AG08395 (cell line): ENCODE measurements around the gene DNAJC18.
A peak's percentile ranks its signal among the peaks of the same experiment; 100 is the strongest.
"Not testable (repeated sequence)": the region's sequence is repeated elsewhere in the genome, so short reads cannot be mapped to it uniquely, and the experiment has no call there.

Source experiments
- DNase-seq: peaks from one replicate; pipeline ENCODE4 v3.0.0; 2012; ENCODE audit warnings: mixed read lengths, low spot score

Gene DNAJC18

DNA sequence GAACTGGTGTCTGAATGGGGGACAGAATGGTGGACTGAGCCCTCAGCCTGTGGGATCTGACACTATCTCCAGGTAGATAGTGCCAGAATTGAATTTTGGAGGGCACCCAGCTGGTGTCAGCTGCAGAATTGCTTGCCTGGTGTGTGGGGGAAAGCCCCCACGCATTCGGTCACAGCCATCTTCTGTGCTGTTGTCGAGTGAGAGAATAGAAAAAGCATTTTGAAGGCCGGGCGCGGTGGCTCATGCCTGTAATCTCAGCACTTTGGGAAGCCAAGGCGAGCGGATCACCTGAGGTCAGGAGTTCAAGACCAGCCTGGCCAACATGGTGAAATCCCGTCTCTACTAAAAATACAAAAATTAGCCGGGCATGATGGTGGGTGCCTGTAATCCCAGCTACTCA, 52.4 kb downstream of the DNAJC18 start:
- DNase-seq, result not testable (repeated sequence)

GRCh38 chr5:139386050-139386438, 53.3 kb downstream of the DNAJC18 start:
- no peak for DNase-seq

DNA sequence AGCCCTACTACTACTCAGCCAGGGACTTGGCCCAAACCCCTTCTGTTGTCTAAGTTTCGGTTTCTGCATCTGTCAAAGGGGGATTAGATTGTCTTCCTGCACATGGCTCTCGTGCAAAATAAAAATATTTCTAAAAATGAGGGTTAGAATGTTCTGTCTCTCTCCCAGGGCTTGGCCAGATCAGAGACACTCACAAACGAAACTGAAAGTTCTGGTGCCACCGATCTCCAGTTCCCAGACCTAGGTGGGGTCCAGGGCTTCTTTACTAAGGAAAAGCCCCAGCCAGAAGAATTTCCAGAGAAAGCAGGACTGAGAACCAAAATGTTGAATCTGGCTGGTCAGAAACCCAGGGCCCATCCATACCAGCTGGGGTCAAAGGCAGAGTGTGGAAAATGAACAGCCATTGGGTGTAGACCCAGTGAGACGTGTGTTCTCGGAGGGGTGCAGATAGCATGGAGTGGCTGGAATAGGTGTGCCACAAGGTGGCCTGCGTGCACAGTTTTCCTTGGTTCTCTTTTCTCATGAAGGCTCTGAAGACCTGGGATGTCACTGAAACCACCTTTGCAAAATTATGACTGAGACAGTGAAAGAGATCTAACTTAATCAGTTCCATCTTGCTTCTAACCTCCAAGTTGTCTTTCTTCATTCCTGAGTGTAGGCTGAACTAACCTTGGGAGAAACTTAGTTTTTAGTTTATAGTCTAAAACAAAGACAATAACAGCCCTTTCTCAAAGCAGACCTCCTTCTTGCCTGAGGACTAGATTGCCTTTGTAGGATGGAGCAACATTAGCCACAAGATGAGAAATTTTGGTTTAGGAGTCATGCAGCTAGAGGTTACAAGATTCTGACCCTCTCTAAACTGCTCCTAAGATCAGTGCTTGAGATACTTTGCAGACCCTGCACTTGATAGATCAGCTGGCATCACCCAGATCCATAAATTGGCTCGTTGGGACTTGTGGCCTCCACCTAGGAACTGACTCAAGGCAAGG, 54.0 kb downstream of the DNAJC18 start:
- peak; percentile 61 for DNase-seq

GRCh38 chr5:139384591-139385051, 54.7 kb downstream of the DNAJC18 start:
- DNase-seq, result no peak

- DNase-seq, result no peak
Observed at GRCh38 chr5:139383993-139384590, 55.2 kb downstream of the DNAJC18 start.

DNA sequence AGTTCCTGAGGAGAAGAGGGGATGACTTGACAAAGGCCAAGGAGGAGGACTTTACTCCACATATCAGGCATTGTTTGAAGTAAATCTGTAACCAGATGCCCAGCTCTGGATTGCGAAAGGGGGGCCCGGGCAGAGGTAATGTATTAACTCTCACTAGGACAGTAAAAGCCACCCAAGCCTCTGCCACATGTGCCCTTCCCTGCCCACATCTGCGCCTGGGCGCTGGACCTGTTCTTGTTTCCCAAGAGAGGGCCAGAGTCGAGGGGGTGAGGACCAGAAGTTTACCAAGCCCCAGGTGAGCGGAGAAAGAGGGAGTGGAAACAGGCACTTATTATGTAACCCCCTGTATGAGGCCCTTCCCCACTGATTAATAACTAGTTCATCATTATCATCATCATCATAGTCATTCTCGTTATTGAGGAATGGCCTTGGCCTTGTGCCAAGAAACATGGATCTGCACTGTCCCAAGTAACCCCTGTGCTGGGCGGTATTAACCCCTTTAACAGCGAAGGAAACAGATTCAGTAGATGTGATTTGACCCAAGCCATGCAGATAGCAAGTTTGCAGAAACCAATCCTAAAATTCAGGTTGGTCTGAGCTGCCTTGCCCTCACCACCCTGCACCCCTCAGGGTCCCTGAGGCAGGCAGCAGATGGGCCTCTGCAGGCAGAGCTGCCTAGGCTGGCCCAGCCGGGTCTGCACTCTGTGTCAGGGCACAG, 55.9 kb downstream of the DNAJC18 start, which contains the start of gene SLC23A1:
SLC23A1 (minus strand) TSS at position 23 of the 718 bp plus-strand sequence. CDS start 44 bp downstream, outside the sequence.
- no peak for DNase-seq

- DNase-seq, result no peak
Observed at GRCh38 chr5:139382807-139383206, 56.5 kb downstream of the DNAJC18 start.

GRCh38 chr5:139381837-139382761, 57.2 kb downstream of the DNAJC18 start:
- no peak for DNase-seq

DNA sequence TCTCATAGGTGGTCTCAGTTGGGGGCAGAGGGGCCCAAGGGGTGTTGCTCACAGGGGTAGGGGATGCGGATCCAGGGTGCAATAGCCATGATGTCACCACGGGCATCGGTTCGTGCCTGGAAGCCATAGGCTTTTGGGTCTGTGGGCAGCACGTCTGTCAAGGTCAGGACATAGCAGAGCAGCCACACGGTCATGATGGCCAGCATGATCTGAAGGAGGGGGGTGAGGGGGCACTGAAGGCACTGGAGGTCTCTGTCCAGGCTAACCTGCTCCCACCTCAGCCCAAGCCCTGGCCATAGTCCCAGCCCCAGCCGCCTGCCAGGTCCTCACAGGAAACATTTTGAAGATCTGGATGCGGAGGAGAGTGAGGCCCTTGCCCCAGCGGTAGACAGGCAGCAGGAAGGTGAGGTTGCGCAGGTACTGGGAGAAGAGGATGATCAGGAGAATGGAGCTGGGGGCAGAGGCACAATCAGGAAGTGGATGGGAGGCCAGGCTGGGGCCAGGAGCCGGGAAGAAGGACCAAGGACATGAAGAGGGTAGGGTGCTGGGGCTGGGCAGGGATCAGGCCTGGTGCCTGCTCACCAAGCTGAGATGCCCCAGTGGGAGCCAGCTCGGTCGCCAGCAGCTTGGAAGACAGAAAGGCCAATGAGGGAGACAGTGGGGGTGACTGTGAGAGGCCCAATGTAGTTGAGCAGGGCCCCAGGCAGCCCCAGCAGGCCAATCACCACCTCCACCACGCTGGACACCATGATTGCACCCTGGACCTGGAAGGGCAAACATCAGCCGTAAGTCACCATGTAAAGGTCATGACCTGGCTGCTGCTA, 59.5 kb downstream of the DNAJC18 start:
- peak; percentile 0 for DNase-seq

- no peak for DNase-seq
Observed at GRCh38 chr5:139378941-139379361, 60.4 kb downstream of the DNAJC18 start.

DNA sequence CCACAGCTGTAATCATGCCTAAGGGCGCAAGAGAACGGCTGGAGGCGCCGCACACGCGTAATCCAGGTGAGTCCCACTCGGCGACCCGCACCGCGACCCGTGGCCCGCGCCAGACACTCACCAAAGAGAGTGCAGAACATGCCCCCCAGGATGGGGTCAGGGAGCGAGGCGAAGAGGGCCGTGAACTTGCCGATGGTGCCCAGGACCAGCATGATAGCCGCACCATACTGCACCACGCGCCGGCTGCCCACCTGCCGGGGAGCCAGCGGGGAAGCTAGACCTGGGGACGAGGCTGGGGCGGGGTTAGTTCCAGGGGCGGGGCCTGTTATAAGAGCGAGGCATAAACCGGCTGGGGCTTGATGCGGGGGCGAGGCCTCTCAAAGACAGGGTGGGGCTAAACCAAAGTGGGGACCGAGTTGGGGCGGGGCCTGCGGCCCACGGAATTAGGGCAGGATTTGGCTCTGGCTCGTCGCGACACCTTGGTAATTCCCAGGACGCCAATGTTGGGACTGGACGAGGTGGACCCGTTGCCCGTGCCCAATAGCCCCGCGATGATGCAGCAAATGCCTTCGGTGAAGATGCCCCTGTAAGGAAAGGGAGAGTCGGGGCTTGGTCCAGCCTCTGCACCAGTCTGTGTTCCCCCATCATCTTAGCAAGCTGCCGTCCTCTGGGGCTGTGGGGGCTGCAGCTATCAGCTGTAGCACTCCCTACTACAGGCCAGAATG, 61.1 kb downstream of the DNAJC18 start:
- no peak for DNase-seq

DNA sequence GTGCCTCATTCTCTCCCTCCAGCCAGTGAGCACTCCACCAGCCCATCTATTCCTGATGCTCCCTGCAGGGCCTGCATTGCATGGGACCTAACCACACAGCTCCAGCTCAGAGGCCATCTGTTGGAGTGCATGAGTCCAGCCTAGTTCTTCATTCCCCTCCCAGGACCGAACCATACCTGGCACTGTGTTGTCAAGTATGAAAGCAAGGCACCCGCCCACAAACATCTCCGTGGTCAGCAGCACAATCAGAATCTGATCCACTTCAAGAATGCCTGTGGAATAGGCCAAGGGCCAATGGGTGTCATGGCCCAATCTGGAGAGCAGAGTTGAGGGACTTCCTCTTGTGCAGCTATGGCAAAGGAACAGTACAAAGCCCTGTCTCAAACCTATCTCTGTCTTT, 62.1 kb downstream of the DNAJC18 start:
- no peak for DNase-seq

- DNase-seq, result no peak
Observed at GRCh38 chr5:139376364-139376763, 63.0 kb downstream of the DNAJC18 start.

- no peak for DNase-seq
Observed at GRCh38 chr5:139374909-139375308, 64.4 kb downstream of the DNAJC18 start.

GRCh38 chr5:139371482-139372435, 67.6 kb downstream of the DNAJC18 start:
- no peak for DNase-seq

DNA sequence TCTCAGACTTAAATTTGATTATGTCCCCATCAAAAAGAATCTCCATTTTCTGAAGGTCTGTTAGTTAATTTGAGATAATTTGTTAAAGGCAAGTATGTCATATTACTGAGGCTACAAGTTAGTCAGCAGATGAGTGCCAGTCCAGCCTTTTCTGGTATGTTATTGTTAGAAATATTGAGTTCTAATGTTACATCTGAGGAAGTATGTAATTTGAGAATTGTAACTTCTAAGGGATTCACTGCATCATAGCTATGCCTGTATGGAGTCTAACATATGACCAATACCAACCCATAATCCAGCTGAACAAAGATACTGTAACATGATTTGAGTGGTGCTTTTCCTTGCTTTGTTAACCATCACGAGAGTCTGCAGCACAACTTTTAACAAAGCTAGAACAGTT, 70.1 kb downstream of the DNAJC18 start:
- DNase-seq, result no peak

DNA sequence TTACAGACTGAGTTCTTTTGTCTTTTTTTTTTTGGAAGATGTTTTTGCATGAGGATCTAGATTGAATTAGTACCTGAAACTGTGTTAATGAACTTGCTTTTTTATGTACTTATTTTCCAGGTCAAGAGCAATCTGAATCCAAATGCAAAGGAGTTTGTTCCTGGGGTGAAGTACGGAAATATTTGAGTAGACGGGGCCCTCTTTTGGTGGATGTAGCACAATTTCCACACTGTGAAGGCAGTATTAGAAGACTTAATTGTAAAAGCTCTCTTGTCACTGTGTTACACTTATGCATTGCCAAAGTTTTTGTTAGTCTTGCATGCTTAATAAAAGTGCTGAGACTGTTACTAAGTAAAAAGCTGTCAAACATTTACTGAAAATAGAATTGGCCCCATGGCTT, 70.7 kb downstream of the DNAJC18 start:
- no peak for DNase-seq

- DNase-seq, result no peak
Observed at GRCh38 chr5:139364466-139364865, 74.9 kb downstream of the DNAJC18 start.

GRCh38 chr5:139363937-139364336, 75.4 kb downstream of the DNAJC18 start:
- no peak for DNase-seq
